GM23338 (cell line): Measurements from ENCODE around the gene LAMA4. TPM values are rescaled to one million over a fixed set of nuclear protein-coding genes. Genes with fewer than 3 reads are reported as not detected.

Source experiments
- ATAC-seq: fragments of 200-7000 bp; cut with Tn5 transposase; 3 replicates; pipeline ENCODE4 v1.9.1; 2020
- DNase-seq: peaks from one replicate; pipeline ENCODE4 v3.0.0-alpha.2; 2015; ENCODE audit warnings: low spot score
- H2AFZ ChIP-seq: fragments of 200-600 bp; sonication (generic); 2 replicates; pipeline ENCODE4 v1.8.0; 2016; ENCODE audit warnings: antibody characterized with exemption, mild to moderate bottlenecking, moderate library complexity
- H3F3A ChIP-seq: fragments of 200-600 bp; sonication (generic); replicated peaks from 2 replicates; pipeline ENCODE4 v1.8.0; 2017; ENCODE audit warnings: antibody characterized with exemption, mixed run types, low read depth
- H3K27ac ChIP-seq: fragments of 200-600 bp; sonication (generic); 2 replicates; pipeline ENCODE4 v1.6.1; 2016; ENCODE audit warnings: low read depth
- H3K27me3 ChIP-seq: fragments of 200-600 bp; sonication (generic); 2 replicates; pipeline ENCODE4 v1.8.0; 2016; ENCODE audit warnings: mild to moderate bottlenecking, mixed run types, moderate library complexity; ENCODE audit not compliant: insufficient read depth
- H3K36me3 ChIP-seq: fragments of 200-600 bp; sonication (generic); 2 replicates; pipeline ENCODE4 v1.8.0; 2016; ENCODE audit warnings: mild to moderate bottlenecking; ENCODE audit not compliant: insufficient read depth
- H3K4me1 ChIP-seq: fragments of 200-600 bp; sonication (generic); 2 replicates; pipeline ENCODE4 v1.8.0; 2016; ENCODE audit warnings: mild to moderate bottlenecking, moderate library complexity; ENCODE audit not compliant: insufficient read depth
- H3K4me2 ChIP-seq: fragments of 200-600 bp; sonication (generic); 2 replicates; pipeline ENCODE4 v1.7.1; 2017; ENCODE audit warnings: mixed run types
- H3K4me3 ChIP-seq: fragments of 200-600 bp; sonication (generic); 2 replicates; pipeline ENCODE4 v1.6.1; 2016; ENCODE audit warnings: mixed run types
- H3K79me2 ChIP-seq: fragments of 200-600 bp; sonication (generic); replicated peaks from 2 replicates; pipeline ENCODE4 v1.8.0; 2017; ENCODE audit warnings: mild to moderate bottlenecking; ENCODE audit not compliant: insufficient read depth
- H3K9me2 ChIP-seq: fragments of 200-600 bp; sonication (generic); 2 replicates; pipeline ENCODE4 v1.8.0; 2017; ENCODE audit not compliant: insufficient read depth
- H4K20me1 ChIP-seq: fragments of 200-600 bp; sonication (generic); replicated peaks from 2 replicates; pipeline ENCODE4 v1.8.0; 2017; ENCODE audit warnings: mild to moderate bottlenecking; ENCODE audit not compliant: insufficient read depth
- H3K27ac Mint-ChIP-seq: 2 replicates; pipeline ENCODE4 v1.8.0; 2020; ENCODE audit warnings: inconsistent platforms, mild to moderate bottlenecking, moderate library complexity, mixed read lengths
- H3K27me3 Mint-ChIP-seq: 3 replicates; pipeline ENCODE4 v1.8.0; 2022; ENCODE audit warnings: low read depth, mild to moderate bottlenecking, moderate library complexity, mixed read lengths, inconsistent platforms; ENCODE audit not compliant: insufficient read depth, poor library complexity
- H3K36me3 Mint-ChIP-seq: 3 replicates; pipeline ENCODE4 v1.8.0; 2021; ENCODE audit warnings: low read depth, mild to moderate bottlenecking, inconsistent platforms, moderate library complexity, mixed read lengths
- H3K4me1 Mint-ChIP-seq: 3 replicates; pipeline ENCODE4 v1.8.0; 2020; ENCODE audit warnings: mild to moderate bottlenecking, inconsistent platforms, mixed read lengths
- H3K4me3 Mint-ChIP-seq: 3 replicates; pipeline ENCODE4 v1.8.0; 2021; ENCODE audit warnings: moderate library complexity, mild to moderate bottlenecking, inconsistent platforms, mixed read lengths
- H3K9me3 Mint-ChIP-seq: 3 replicates; pipeline ENCODE4 v1.8.0; 2020; ENCODE audit warnings: moderate library complexity, mild to moderate bottlenecking, inconsistent platforms, mixed read lengths
- NANOG ChIP-seq: IDR thresholded peaks from 2 replicates; pipeline ENCODE4 v1.6.1; 2016; ENCODE audit warnings: antibody characterized with exemption, borderline replicate concordance
- POLR2AphosphoS5 ChIP-seq: IDR thresholded peaks from 2 replicates; pipeline ENCODE4 v1.6.1; 2016; ENCODE audit warnings: antibody characterized with exemption, low read depth
- REST ChIP-seq: IDR thresholded peaks from one replicate; pipeline ENCODE4 v1.6.1; 2018; ENCODE audit warnings: antibody characterized with exemption; ENCODE audit not compliant: unreplicated experiment
- ZNF114 ChIP-seq: fragments of 250-450 bp; sonication (Bioruptor Pico); IDR thresholded peaks from 2 replicates; pipeline ENCODE4 v1.5.0; 2020; ENCODE audit warnings: mild to moderate bottlenecking, moderate library complexity
- polyA plus RNA-seq: library from polyadenylated mRNA; unstranded; fragments of >200 nt; fragmentation: Nextera tagmentation; extraction: Ambion mirVana; gene quantifications from 2 replicates; pipeline ENCODE4 v1.2.1, GENCODE V29; 2016
- small RNA-seq: library from RNA; depleted of rRNA; stranded (forward); fragments of <200 nt; gene quantifications from one replicate; pipeline ENCODE3, GENCODE V24; 2014; ENCODE audit warnings: low replicate concordance
- total RNA-seq: library from RNA; depleted of rRNA; stranded (reverse); fragments of >200 nt; shearing (Covaris generic); gene quantifications from 2 replicates; pipeline ENCODE4 v1.2.3, GENCODE V29; 2014; rRNA removed
- TF ChIP-seq, protein P1 (sequence below): IDR thresholded peaks from 2 replicates; pipeline ENCODE4 v1.6.1; 2016; ENCODE audit warnings: antibody characterized with exemption

LAMA4 gene
- total and polyA plus RNA-seq, 2 experiments from 2014 or later, result 1.7 to 2.8 TPM

DNA sequence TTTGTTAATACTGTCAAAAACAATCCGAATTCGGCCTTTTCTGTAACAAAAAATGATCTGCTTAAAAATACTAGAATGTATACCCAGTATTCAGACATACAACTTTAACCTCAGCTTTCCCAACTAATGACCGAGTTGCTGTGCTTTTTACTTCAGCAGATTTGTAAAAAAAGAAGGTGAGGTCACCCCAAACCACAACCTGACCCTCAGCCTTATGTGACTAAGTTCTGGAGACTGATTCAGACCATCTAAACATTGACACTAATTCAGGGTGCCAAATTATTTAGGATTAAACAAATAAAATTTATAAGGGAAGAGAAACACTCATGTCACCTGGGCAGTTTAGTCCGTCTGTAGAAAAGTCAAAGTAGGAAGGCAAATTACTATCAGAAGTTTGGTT lies 192.8 kb downstream of the LAMA4 start:
- Histone ChIP-seq H3K4me1 (no peaks in the 10 kb centered on the region), H3K79me2 (no peaks in the 10 kb centered on the region), H3K4me2 (no peak overlapping the region), H4K20me1 (no peaks in the 10 kb centered on the region), H3F3A (no peaks in the 10 kb centered on the region), H2AFZ (no peak overlapping the region), H3K27me3 (no peaks in the 10 kb centered on the region), H3K36me3 (no peaks in the 10 kb centered on the region), H3K4me3 (no peak overlapping the region), H3K9me2 (0 out of 2 replicates have a peak, but pooled peaks cover 4% of the 10 kb centered on the region), H3K27ac (no peak overlapping the region)
- no peaks in the 10 kb centered on the region for H3K36me3 Mint-ChIP-seq
- no peaks in the 10 kb centered on the region for H3K9me3 Mint-ChIP-seq
- DNase-seq (no peak), ATAC-seq (no peak)
- H3K27ac Mint-ChIP-seq, result no peak overlapping the region
- TF ChIP-seq, protein P1, sequence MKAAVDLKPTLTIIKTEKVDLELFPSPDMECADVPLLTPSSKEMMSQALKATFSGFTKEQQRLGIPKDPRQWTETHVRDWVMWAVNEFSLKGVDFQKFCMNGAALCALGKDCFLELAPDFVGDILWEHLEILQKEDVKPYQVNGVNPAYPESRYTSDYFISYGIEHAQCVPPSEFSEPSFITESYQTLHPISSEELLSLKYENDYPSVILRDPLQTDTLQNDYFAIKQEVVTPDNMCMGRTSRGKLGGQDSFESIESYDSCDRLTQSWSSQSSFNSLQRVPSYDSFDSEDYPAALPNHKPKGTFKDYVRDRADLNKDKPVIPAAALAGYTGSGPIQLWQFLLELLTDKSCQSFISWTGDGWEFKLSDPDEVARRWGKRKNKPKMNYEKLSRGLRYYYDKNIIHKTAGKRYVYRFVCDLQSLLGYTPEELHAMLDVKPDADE, result no peak
- TF ChIP-seq REST (no peak), NANOG (no peak), ZNF114 (CRISPR knock-in tag) (no peak), POLR2AphosphoS5 (no peak)
- no peaks in the 10 kb centered on the region for H3K4me1 Mint-ChIP-seq
- no peaks in the 10 kb centered on the region for H3K27me3 Mint-ChIP-seq
- no peak overlapping the region for H3K4me3 Mint-ChIP-seq

Small RNAs within 50 kb of the gene (small RNA-seq; reads per million reads assigned to genes)
- not detected for gene RNU6-1226P

Other genes starting within 250 kb of the LAMA4 start
- not detected in 2 replicates for gene CCN6, start 200.5 kb downstream of the LAMA4 start, total RNA-seq
- gene CCN6, start 200.5 kb downstream of the LAMA4 start, polyA plus RNA-seq, result 0.65 and 0.73 TPM in 2 replicates
- 24.7 and 27.7 TPM in 2 replicates for gene TUBE1, start 167.1 kb downstream of the LAMA4 start, total RNA-seq
- gene TUBE1, start 167.1 kb downstream of the LAMA4 start, polyA plus RNA-seq, result 24.2 and 26.3 TPM in 2 replicates
- gene FAM229B, start 167.0 kb downstream of the LAMA4 start, total RNA-seq, result 4.4 and 4.7 TPM in 2 replicates
- gene FAM229B, start 167.0 kb downstream of the LAMA4 start, polyA plus RNA-seq, result 26.3 and 32.9 TPM in 2 replicates
- not detected in 2 replicates for gene RFPL4B, start 92.8 kb upstream of the LAMA4 start, total RNA-seq
- not detected in 2 replicates for gene RFPL4B, start 92.8 kb upstream of the LAMA4 start, polyA plus RNA-seq